BJ (cell line): Measurements from ENCODE around the gene ATRNL1. TPM values are rescaled to one million over a fixed set of nuclear protein-coding genes. Genes with fewer than 3 reads are reported as not detected.
"Not testable (repeated sequence)": the region's sequence is repeated elsewhere in the genome, so short reads cannot be mapped to it uniquely, and the experiment has no call there.

ENCODE experiments used
- CTCF ChIA-PET: fragments of 350-600 bp; formaldehyde crosslinking; extraction: SDS; loops from one replicate; lab custom pipeline; 2021; ENCODE audit warnings: antibody characterized with exemption, inconsistent platforms; lab: Yijun Ruan, JAX
- POLR2A ChIA-PET: fragments of 300-600 bp; sonication (Branson Sonifier 250); formaldehyde crosslinking; extraction: SDS; loops from one replicate; lab custom pipeline; 2021; ENCODE audit warnings: antibody characterized with exemption; lab: Charles Lee
- DNase-seq: peaks from one replicate; pipeline ENCODE4 v3.0.0-alpha.2; 2011; ENCODE audit warnings: low read depth
- H3K27me3 ChIP-seq: 2 replicates; pipeline ENCODE4 v1.6.0; 2011; ENCODE audit warnings: low read length; ENCODE audit not compliant: control insufficient read depth, insufficient read depth
- H3K36me3 ChIP-seq: 2 replicates; pipeline ENCODE4 v1.5.1; 2011; ENCODE audit warnings: low read length; ENCODE audit not compliant: control insufficient read depth, insufficient read depth
- H3K4me3 ChIP-seq: 2 replicates; pipeline ENCODE4 v1.5.1; 2011; ENCODE audit warnings: low read depth, mild to moderate bottlenecking, control low read depth, low read length
- CTCF ChIP-seq: IDR thresholded peaks from 2 replicates; pipeline ENCODE4 v1.5.1; 2011; ENCODE audit warnings: low read depth, mild to moderate bottlenecking, control low read depth, inconsistent platforms, low read length, moderate library complexity; ENCODE audit not compliant: insufficient read depth
- polyA plus RNA-seq: library from polyadenylated mRNA; depleted of rRNA; stranded (reverse); fragments of >200 nt; gene quantifications from 2 replicates; pipeline ENCODE4 v1.2.3, GENCODE V29; 2011

Gene ATRNL1
- polyA plus RNA-seq, 1 experiment, result not detected

- Histone ChIP-seq H3K4me3 (no peak overlapping the region), H3K36me3 (no peaks in the 10 kb centered on the region), H3K27me3 (no peaks in the 10 kb centered on the region)
- no peak for DNase-seq
- ChIA-PET CTCF (no interaction called here), POLR2A (no interaction called here)
- TF ChIP-seq CTCF, result no peak
Observed at GRCh38 chr10:115167751-115168150, 74.6 kb downstream of the ATRNL1 start.

- TF ChIP-seq CTCF, result peak; percentile 35; the same call in 1 of the 2 replicates
- CTCF ChIA-PET, result interaction anchor here (0.6 to 1.7 kb wide), 5 partner anchors 15 to 271 kb away, joined by 3 to 8 read pairs (median 3); no protein-coding TSS in a partner anchor
- POLR2A ChIA-PET, result no interaction called here
- Histone ChIP-seq H3K4me3 (no peak overlapping the region), H3K36me3 (no peaks in the 10 kb centered on the region), H3K27me3 (no peaks in the 10 kb centered on the region)
- DNase-seq, result no peak
Observed at GRCh38 chr10:115171392-115171960, 78.3 kb downstream of the ATRNL1 start.

- ChIA-PET POLR2A (no interaction called here), CTCF (no interaction called here)
- H3K4me3 ChIP-seq, result no peak overlapping the region
- no peaks in the 10 kb centered on the region for H3K36me3 ChIP-seq
- no peaks in the 10 kb centered on the region for H3K27me3 ChIP-seq
- no peak for DNase-seq
- TF ChIP-seq CTCF, result no peak
Observed at GRCh38 chr10:115173915-115174443, 80.8 kb downstream of the ATRNL1 start.

- peak overlapping the region; percentile 24 for H3K4me3 ChIP-seq
- CTCF ChIA-PET, H3K27me3 ChIP-seq, H3K36me3 ChIP-seq, POLR2A ChIA-PET: not testable (repeated sequence)
- peak; percentile 13 for DNase-seq
Observed at GRCh38 chr10:115207276-115207675, 114.1 kb downstream of the ATRNL1 start.

GRCh38 chr10:115209133-115209532 lies 116.0 kb downstream of the ATRNL1 start:
- H3K27me3 ChIP-seq, result no peaks in the 10 kb centered on the region
- no peak for TF ChIP-seq CTCF
- no peak overlapping the region for H3K4me3 ChIP-seq
- no peak for DNase-seq
- POLR2A ChIA-PET, result no interaction called here
- CTCF ChIA-PET, result no interaction called here
- H3K36me3 ChIP-seq, result no peaks in the 10 kb centered on the region

- no peaks in the 10 kb centered on the region for H3K36me3 ChIP-seq
- H3K4me3 ChIP-seq, result no peak overlapping the region
- ChIA-PET POLR2A (no interaction called here), CTCF (no interaction called here)
- TF ChIP-seq CTCF, result no peak
- H3K27me3 ChIP-seq, result no peaks in the 10 kb centered on the region
- no peak for DNase-seq
Observed at GRCh38 chr10:115214829-115215228, 121.7 kb downstream of the ATRNL1 start.
